ENCODE data around the gene WDSUB1.

WDSUB1 gene

GRCh38 chr2:159225025-159226016 lies 61.2 kb downstream of the WDSUB1 start:
- DNase-seq (ENCODE audit: low read depth in 1 of 2, low spot score in 1 of 2), result no peak

GRCh38 chr2:159224061-159224813 lies 62.3 kb downstream of the WDSUB1 start:
- no peak for DNase-seq (ENCODE audit: low read depth in 1 of 2, low spot score in 1 of 2)

GRCh38 chr2:159219394-159219998 lies 67.0 kb downstream of the WDSUB1 start:
- no peak for DNase-seq (ENCODE audit: low read depth in 1 of 2, low spot score in 1 of 2)

- DNase-seq (ENCODE audit: low read depth in 1 of 2, low spot score in 1 of 2), result no peak
These were observed 68.1 kb downstream of the WDSUB1 start for GRCh38 chr2:159218389-159218788.

GRCh38 chr2:159217676-159218075 lies 68.8 kb downstream of the WDSUB1 start:
- DNase-seq (ENCODE audit: low read depth in 1 of 2, low spot score in 1 of 2), result no peak

- DNase-seq (ENCODE audit: low read depth in 1 of 2, low spot score in 1 of 2), result no peak
These were observed 71.4 kb downstream of the WDSUB1 start for GRCh38 chr2:159215116-159215515.

GRCh38 chr2:159214325-159214865 lies 72.1 kb downstream of the WDSUB1 start:
- no peak for DNase-seq (ENCODE audit: low read depth in 1 of 2, low spot score in 1 of 2)

GRCh38 chr2:159213296-159213695 lies 73.2 kb downstream of the WDSUB1 start:
- no peak for DNase-seq (ENCODE audit: low read depth in 1 of 2, low spot score in 1 of 2)

- no peak for DNase-seq (ENCODE audit: low read depth in 1 of 2, low spot score in 1 of 2)
These were observed 74.8 kb downstream of the WDSUB1 start for GRCh38 chr2:159211447-159212396.

- no peak for DNase-seq (ENCODE audit: low read depth in 1 of 2, low spot score in 1 of 2)
These were observed 76.9 kb downstream of the WDSUB1 start for GRCh38 chr2:159209341-159210306.

- no peak for DNase-seq (ENCODE audit: low read depth in 1 of 2, low spot score in 1 of 2)
These were observed 78.1 kb downstream of the WDSUB1 start for GRCh38 chr2:159208438-159208837.

- DNase-seq (ENCODE audit: low read depth in 1 of 2, low spot score in 1 of 2), result no peak
These were observed 79.6 kb downstream of the WDSUB1 start for GRCh38 chr2:159206736-159207380.

- DNase-seq (ENCODE audit: low read depth in 1 of 2, low spot score in 1 of 2), result no peak
These were observed 81.9 kb downstream of the WDSUB1 start for GRCh38 chr2:159204381-159205144.

GRCh38 chr2:159202568-159203071 lies 83.9 kb downstream of the WDSUB1 start:
- no peak for DNase-seq (ENCODE audit: low read depth in 1 of 2, low spot score in 1 of 2)

GRCh38 chr2:159201360-159202063 lies 85.0 kb downstream of the WDSUB1 start:
- DNase-seq (ENCODE audit: low read depth in 1 of 2, low spot score in 1 of 2), result no peak

GRCh38 chr2:159200498-159200897 lies 86.0 kb downstream of the WDSUB1 start:
- no peak for DNase-seq (ENCODE audit: low read depth in 1 of 2, low spot score in 1 of 2)

All from activated CD4-positive, alpha-beta T cell treated with anti-CD3 and anti-CD28 coated beads, Interleukin-2, amount 50 U/mL, for 24 hours (primary cell).